NB4 (cell line): ENCODE data around the gene NCBP2.
"Not testable (repeated sequence)": the region's sequence is repeated elsewhere in the genome, so short reads cannot be mapped to it uniquely, and the experiment has no call there.

ENCODE experiments used
- DNase-seq: peaks from one replicate; pipeline ENCODE4 v3.0.0; 2010; ENCODE audit warnings: low read depth
- H3K4me3 ChIP-seq: one replicate; pipeline ENCODE4 v1.5.1; 2011; ENCODE audit warnings: mild to moderate bottlenecking, low read depth, low read length, moderate library complexity
- MYC ChIP-seq: IDR thresholded peaks from 2 replicates; pipeline ENCODE4 v1.6.1; 2011; ENCODE audit warnings: low read depth, low read length
- POLR2A ChIP-seq: IDR thresholded peaks from 2 replicates; pipeline ENCODE4 v1.6.1; 2011; ENCODE audit warnings: mild to moderate bottlenecking; ENCODE audit not compliant: insufficient read length; ENCODE audit errors: extremely low read depth
- TF ChIP-seq, protein P1 (sequence below): IDR thresholded peaks from 2 replicates; pipeline ENCODE4 v1.6.1; 2011; ENCODE audit warnings: low read depth, low read length
- TF ChIP-seq, protein P2 (sequence below): IDR thresholded peaks from one replicate; pipeline ENCODE4 v1.5.1; 2012; ENCODE audit warnings: low read depth, low read length

Gene NCBP2

GRCh38 chr3:196948442-196949284 is 6.3 kb upstream of the NCBP2 start:
- peak; percentile 39 for DNase-seq

DNA sequence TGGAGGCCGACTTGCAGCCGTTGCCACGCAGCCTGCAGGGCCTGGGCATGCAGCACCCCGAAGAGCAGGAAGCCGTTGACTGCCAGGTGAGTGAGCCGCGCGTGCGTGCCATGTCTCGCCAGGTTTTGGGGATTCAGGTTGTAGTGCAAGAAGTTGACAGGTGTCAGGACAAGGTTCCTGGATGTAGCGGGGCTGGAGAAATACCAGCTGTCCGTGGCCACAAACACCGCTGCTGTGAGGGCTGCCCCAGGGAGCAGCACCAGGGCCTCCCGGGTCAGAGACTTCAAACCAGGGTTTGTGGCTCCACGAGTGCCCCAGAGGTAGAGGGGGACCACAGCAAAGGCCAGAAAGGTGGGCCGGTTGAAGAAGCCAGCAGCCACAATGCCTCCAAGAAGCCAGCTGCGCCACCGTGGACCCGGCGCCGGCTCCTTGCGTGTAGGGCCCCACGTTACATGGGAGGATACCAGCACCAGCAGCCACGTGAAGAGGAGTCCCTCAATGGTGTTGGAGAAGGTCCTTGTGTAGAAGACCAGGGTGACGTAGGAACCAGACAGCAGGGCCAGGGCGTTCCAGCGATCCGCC is 5.6 kb upstream of the NCBP2 start:
- TF ChIP-seq POLR2A (no peak), MYC (no peak)
- TF ChIP-seq, protein P1, sequence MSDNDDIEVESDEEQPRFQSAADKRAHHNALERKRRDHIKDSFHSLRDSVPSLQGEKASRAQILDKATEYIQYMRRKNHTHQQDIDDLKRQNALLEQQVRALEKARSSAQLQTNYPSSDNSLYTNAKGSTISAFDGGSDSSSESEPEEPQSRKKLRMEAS = no peak
- TF ChIP-seq, protein P2, sequence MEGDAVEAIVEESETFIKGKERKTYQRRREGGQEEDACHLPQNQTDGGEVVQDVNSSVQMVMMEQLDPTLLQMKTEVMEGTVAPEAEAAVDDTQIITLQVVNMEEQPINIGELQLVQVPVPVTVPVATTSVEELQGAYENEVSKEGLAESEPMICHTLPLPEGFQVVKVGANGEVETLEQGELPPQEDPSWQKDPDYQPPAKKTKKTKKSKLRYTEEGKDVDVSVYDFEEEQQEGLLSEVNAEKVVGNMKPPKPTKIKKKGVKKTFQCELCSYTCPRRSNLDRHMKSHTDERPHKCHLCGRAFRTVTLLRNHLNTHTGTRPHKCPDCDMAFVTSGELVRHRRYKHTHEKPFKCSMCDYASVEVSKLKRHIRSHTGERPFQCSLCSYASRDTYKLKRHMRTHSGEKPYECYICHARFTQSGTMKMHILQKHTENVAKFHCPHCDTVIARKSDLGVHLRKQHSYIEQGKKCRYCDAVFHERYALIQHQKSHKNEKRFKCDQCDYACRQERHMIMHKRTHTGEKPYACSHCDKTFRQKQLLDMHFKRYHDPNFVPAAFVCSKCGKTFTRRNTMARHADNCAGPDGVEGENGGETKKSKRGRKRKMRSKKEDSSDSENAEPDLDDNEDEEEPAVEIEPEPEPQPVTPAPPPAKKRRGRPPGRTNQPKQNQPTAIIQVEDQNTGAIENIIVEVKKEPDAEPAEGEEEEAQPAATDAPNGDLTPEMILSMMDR = no peak
- H3K4me3 ChIP-seq = no peak overlapping the region
- DNase-seq = no peak

More at GRCh38 chr3:196948442-196949284, 6.3 kb upstream of the NCBP2 start:
- no peak overlapping the region for H3K4me3 ChIP-seq
- TF ChIP-seq POLR2A = no peak
- TF ChIP-seq, protein P2 = peak; percentile 8

DNA sequence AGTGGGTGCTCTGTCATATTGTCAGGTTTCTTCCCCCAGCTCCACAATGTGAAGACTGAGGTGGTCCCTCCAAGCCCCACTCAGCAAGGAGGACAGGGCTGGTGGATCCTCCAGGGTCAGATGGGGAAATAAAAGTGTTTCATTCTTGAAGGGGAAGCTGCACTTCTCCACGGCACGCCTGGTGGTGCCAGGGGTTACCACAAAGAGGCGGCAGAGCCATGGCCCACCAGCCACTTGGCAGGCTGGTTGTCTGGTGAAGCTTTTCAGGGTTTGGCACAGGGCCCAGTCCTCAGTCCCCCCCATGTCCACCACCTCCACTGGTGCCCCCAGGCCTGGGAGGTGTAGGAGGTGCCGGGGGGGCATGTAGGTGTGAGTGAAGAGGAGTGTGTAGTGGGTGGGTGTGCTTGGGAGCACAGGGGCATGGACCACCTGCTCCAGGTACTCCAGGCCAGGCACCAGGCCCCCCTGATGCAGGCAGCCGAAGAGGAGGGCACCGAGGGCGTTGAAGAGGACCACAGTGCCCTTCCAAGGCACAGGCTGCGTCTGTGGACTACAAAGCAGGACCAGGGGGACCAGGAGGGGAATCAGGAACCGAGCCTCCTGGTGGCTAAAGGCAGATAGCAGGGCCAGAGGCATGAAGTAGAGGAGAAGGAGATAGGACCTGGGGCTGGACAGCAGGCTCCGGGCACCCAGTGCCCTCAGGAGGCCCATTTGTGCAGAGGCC is 5.0 kb upstream of the NCBP2 start:
- no peak overlapping the region for H3K4me3 ChIP-seq
- DNase-seq = peak; percentile 32
- TF ChIP-seq MYC (no peak), POLR2A (no peak)
- TF ChIP-seq, protein P2 = peak; percentile 21

GRCh38 chr3:196944037-196944790 is 1.9 kb upstream of the NCBP2 start:
- H3K4me3 ChIP-seq = peak overlapping the region; percentile 90
- not testable (repeated sequence) for DNase-seq

DNA sequence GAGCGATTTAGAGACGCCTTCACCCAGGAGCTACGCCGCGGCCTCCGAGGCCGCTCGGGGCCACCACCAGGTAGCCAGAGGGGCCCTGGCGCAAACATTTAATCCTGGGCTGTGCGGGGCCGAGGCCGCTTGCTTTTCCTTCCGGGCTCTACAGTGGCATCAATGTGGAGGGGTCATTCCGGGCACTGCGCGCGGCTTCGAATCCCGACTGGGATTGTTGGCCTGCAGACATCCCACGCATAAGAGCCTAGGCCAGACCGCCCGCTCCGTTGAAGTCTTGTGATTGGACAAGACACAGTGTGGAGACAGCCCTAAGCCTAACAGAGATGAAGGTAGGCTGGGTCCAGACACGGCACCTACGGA is 568 bp upstream of the NCBP2 start:
- TF ChIP-seq MYC = no peak
- TF ChIP-seq, protein P2 = no peak
- TF ChIP-seq, protein P1 = no peak
- peak overlapping the region; percentile 90 for H3K4me3 ChIP-seq
- no peak for DNase-seq

- peak overlapping the region; percentile 97 for H3K4me3 ChIP-seq
- peak; percentile 80 for DNase-seq
- TF ChIP-seq MYC (peak; percentile 26; the same call in 1 of the 2 replicates), POLR2A (no peak)
- TF ChIP-seq, protein P1 = no peak
- TF ChIP-seq, protein P2 = no peak
Measured at GRCh38 chr3:196941729-196942225, 551 bp downstream of the NCBP2 start.
